Activated CD4-positive, alpha-beta T cell treated with anti-CD3 and anti-CD28 coated beads for 1 hour (primary cell): ENCODE measurements around the gene RASSF5.

Experiments used
- DNase-seq: peaks from one replicate; pipeline ENCODE4 v3.0.0-alpha.2; 2020

RASSF5 gene, protein sequence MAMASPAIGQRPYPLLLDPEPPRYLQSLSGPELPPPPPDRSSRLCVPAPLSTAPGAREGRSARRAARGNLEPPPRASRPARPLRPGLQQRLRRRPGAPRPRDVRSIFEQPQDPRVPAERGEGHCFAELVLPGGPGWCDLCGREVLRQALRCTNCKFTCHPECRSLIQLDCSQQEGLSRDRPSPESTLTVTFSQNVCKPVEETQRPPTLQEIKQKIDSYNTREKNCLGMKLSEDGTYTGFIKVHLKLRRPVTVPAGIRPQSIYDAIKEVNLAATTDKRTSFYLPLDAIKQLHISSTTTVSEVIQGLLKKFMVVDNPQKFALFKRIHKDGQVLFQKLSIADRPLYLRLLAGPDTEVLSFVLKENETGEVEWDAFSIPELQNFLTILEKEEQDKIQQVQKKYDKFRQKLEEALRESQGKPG

DNA sequence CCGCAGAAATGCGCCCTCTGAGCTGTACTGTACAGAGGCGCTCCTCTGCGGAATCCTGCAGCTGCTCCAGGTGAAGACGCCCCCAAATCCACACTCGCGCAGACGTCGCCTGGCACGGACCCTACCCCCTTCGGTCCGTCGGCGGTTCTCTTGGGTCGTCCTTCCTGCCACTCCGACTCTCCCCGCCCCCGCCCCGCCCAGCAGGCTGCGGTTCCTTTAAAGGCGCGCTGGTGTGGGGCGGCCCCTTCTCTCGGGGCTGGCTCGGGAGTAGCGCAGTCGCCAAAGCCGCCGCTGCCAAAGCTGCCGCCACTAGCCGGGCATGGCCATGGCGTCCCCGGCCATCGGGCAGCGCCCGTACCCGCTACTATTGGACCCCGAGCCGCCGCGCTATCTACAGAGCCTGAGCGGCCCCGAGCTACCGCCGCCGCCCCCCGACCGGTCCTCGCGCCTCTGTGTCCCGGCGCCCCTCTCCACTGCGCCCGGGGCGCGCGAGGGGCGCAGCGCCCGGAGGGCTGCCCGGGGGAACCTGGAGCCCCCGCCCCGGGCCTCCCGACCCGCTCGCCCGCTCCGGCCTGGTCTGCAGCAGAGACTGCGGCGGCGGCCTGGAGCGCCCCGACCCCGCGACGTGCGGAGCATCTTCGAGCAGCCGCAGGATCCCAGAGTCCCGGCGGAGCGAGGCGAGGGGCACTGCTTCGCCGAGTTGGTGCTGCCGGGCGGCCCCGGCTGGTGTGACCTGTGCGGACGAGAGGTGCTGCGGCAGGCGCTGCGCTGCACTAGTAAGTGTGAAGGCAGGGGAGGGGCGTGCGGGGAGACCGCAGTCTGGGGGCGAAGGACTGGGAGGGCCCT lies at the start of gene RASSF5:
RASSF5 (plus strand) TSS at position 248 of the 846 bp plus-strand sequence; CDS start at position 320, 72 bp downstream.
- peak; percentile 70 for DNase-seq

DNA sequence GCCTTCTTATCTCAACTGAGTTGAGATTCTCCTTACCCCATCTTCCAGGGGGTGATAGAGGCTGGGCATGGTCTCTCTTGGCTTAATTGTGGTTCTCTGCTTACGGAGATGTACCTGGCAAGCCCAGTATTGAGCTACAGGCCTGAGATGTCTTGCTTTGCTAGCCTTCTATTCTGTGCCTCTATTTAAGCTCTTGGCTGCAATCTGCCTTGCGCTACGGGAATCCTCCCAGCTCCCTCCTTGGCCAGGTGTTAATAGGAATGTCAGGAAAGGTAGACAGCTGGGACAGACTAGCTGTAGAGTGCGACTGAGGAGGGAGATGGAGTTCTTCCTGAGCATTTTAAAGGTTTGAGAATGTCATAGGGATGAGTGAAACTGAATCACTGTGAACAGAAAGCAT lies 47.6 kb upstream of the RASSF5 start:
- no peak for DNase-seq

DNA sequence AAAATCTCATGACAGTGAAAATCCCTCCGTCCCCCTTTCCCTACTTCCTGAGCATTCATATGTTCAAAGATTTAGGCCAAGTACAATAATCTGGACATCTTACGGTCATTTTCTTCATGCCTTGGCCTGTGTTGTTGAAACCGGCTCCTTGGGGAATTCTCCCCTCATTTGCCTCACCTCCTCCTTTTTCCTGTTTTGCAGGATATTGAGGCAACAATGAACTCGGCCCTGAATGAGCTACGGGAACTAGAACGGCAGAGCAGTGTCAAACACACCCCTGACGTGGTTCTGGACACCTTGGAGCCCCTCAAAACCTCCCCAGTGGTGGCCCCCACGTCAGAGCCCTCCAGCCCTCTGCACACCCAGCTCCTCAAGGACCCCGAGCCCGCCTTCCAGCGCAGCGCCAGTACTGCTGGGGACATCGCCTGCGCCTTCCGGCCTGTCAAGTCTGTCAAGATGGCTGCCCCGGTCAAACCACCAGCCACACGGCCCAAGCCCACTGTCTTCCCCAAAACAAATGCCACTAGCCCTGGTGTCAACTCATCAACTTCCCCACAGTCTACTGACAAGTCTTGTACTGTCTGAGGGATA lies 46.4 kb upstream of the RASSF5 start:
- DNase-seq = no peak

DNA sequence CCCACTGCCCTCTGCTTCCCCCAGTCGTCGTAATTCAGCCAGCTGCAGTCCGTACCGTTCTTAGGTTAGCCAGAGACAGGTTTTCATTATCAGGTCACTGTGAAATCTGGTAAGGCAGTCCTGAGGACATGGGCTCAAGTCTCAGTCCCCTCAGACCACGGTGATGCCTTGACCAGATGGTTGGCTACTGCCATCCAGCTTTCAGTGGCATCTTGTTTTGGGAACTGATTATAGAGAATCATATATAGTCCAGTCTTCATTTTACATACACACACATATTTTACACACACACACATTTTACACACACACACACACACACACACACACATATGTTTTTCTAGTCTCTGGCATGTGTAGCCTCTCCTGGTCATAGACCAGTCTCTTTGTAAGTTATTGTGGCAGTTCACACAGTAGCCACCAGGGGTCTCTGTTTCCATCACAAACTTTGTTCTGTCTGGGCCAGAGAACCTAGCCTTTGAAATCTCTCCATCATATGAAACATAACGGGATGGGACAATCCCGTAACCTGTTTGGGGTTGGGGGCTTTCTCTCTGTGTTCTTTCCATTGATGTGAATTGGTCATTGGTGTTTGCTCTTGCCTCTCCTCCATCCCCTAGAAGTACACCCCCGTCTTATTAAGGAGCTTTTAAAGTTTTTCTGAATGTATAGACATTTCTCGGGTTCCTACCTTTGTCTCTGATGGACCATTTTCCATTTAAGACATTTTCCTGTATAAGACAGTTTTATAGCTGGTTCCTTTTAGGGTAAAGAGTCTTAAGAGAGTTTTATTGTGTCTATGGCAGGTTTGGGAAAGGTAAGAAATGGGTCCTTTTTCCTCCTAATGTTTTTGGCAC lies 45.5 kb upstream of the RASSF5 start:
- DNase-seq = peak; percentile 51

DNA sequence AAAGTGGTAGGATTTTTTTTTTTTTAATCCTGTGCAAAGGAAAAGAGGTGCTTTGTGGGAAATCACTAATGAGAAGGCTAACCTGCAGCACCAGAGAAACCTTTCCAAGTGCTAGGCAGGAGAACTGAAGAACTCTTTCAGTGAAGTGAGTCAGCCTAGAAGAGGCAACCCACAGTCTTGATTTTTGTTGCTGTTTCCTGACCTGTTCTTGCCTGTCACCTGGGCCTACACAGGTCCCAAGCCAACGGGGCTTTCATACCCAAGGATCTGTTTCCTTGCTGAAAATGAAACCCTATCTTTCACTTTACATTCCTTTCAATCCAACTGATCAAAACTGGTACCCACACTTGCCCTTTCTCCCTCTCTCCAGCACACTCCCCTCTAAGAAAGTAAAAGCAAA lies 44.2 kb upstream of the RASSF5 start:
- no peak for DNase-seq

DNA sequence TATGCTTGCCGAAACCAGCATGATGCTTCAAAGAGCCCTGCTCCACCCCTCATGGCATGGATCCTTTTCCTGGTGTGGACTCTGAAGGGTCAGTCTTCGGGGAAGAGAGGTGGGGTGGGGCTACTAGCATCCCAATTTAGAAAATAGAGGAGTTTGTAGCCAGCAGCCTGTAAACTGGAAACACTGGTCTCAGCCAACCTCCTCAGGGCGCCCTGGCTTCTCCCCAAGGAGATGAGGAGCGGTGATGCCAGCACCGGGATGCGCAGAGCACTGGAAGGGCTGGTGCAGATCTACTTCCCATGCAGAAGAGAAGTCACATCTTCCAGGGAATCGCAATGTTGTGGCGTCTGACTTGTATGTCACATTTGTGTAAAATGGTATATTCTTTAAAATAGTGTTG lies 43.4 kb upstream of the RASSF5 start:
- no peak for DNase-seq

DNA sequence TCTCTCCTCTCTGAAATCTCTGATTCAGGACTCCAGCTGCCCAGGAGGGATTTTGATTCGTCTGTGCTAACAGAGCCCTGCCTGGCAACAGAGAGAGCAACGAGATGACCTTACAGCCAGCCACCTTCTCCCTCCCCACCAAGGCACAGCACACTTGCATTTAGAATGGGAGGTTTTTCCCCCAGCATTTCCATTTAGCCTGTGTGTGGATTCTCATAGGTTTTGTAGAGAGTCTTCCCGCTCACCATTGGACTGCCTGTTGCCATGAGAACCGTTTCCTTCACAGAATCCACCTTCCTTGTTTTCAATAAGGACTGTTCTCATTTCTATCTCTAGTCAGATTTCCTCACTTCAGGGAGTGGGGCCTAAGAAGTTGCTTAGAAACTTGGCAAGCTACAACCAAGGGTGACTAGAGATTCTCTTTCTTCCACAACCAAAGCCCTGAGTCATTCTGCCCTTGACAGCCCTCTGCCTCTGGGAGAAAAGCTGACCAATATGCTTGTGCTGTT lies 42.8 kb upstream of the RASSF5 start:
- no peak for DNase-seq

DNA sequence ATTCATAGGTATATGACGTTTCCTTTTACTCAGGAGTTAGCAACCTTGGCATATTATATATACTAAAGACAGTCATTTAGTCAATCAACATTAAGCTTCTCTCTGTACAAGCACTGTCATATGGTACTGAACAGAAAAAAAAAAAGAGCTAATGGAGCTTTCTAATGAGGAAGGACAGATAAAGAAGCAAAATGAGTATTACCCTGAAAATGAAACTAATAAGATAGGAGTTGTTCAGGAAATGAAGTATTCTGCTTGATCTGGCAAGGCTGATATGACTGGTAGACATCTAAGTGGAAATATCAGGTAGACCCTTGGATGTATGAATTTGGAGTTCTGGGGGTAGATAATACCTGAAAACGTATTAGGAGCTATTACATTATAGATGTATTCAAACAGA lies 41.4 kb upstream of the RASSF5 start:
- no peak for DNase-seq

DNA sequence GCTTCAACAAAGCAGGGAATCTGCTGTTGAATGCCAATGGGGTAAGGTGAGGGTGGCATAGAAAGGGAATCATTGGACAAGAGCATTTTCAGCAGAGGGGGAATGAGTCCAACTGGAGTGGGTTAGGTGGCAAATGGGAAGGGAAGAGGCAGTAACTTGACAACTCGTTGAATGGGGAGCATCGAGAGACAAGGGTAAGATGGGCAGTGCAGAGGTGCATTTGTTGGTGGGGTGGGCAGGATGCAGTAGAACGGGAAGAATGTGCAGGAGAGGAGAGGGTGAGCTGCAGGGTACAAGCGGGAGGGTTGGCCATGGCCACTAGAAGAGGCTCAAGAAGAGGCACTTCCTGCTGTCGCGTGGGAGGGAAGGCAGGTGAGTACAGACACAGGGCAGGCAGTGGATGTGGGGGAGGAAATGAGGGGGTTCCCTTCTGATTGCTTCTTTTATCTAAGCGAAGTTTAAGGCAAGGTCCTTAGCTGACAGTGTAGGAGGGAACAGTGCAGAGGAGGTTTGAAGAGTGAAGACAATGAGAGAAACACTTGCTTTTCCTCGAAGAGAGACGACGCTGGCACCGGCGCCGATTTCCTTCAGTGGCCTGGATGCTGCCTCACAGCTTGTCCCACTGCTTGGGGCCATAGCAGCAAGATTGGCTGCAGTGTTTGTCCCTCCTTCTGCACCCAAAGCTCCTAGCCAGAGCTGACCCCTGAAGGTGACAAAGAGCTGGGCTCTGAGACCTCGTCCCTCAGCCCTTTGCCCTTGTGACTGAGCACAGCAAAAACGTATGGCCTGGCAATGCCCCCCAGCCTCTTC lies 40.3 kb upstream of the RASSF5 start:
- DNase-seq = no peak

DNA sequence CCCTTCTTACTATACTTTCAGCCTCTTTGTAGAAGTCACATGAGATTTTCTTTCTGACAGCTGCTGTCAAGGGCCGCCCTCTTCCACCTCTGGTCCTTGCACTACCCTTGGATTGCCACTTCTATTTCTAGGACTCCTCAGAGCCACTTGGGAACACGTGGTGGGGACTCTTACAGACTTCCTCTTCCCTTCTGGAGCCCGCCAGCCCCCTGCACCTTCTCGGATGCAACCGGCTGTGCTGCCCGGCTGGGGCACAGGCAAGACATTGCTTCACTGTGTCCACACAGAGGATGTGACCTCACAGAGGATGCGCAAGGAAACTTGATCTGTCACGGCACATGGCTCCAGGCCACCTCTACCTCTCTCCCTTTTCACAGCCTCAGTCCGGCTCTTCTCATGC lies 39.4 kb upstream of the RASSF5 start:
- no peak for DNase-seq

DNA sequence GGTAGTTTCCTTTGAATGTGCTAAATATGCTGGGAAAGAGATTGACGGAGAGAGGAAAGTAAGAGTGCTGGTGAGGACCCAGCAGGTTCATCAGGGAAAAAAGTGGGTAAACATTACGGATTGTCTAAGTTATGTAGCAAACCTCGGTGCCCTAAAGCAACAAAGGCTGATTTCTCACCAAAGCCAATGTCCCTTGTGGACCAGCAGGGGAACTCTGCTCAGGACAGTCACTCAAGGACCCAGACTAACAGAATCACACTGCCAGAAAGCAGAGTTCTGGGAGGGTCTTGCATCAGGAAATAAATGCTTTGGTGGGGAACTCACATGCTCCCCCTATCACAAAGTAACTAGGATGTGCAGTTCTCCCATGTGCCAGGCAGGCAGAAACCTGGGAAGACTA lies 38.8 kb upstream of the RASSF5 start:
- no peak for DNase-seq

DNA sequence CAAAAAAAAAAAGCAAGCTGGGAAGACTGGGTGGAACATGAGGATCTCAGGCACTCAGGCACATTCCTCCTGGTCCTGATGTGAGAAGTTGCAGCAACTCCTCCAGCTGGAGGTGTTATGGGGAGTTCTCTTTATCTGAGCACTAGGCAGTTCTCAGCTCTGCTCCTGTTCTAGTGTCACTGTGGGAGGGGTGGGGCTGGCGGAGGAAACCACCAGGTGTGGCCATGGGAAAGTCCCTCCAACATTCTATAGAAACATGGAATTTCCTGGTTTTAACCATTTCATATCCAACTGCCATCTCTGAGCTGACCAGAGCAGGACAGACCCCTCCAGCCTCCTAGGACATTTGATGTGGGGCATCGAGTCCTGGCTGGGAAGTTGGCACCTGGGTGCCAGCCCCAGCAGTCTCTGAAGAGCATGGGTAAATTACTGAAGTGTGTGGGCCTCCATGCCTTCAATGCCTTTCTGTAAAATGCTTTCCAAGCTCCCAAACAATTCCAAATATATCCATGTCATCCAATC lies 37.9 kb upstream of the RASSF5 start:
- DNase-seq = no peak

DNA sequence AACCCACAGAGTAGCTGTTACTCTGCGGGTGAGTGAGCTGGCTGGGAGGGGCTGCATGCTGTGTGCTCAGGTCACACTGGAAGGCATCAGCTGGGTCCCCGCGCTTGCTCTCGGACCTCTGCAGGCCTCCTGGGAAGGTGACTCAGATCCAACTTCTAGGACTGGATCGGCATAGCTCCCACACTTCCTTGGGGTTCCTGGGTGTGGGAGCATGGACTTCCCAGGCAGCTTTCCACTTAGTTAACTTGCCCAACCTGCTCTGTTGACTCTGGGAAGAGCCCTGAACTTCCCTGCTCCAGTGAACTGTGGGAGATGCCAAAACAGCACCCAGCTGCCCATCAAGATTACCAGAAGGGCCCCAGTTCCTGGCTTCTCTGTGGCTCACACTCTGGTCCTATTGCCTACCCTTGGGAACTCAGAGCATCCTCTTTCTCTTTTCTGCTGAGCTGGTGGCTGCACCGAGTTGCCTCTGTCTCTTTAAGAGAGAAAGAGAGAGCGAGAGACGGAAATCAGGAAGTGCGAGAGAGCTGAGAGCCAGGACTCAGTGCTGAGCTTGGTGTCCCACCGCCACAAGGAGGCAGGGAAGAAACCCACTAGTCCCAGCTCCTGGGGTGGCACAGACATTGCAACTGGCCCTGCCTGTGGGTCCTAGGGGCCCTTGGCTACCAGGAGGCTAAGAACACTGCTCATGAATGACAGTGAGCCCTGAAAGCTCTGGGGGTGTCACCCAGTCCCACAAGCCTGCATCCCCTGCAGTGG lies 37.2 kb upstream of the RASSF5 start, which contains the start of gene IKBKE:
IKBKE (plus strand) TSS at position 544 of the 759 bp plus-strand sequence. CDS start 2,752 bp downstream, outside the sequence.
- no peak for DNase-seq

DNA sequence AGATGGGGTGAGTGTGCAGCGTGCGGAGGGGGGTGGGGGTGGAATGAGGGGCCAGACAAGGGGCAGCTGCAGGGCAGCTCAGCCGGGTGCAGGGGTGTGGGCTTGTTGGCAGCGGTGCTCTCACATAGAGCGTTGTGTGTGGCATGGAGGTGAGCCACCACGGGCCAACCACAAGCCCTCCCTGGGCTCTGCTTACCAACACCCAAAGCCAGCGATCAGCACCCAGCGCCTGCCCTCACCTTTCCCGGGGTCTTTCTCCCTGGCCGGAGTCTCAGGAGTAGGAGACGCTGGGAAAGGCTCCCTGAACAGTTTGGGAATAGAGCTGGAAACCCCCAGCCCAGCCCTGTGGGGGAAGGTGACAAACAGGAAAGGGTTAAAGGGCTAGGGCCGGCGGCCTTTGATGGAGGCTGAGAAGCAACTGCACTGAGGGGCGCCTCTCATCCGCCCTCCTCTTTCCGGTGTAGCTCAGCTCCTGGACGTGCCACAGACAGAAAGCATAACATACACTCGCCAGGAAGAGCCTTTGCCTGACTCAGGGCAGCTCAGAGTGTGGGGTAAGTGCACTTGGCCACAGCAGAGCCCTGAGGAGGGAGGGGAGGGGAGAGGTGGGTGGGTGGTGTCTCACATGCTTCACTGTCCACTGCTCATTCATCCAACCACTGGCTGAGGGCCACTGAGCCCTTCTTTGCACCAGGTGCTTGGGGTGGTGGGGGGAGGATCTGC lies 36.5 kb upstream of the RASSF5 start:
- no peak for DNase-seq

DNA sequence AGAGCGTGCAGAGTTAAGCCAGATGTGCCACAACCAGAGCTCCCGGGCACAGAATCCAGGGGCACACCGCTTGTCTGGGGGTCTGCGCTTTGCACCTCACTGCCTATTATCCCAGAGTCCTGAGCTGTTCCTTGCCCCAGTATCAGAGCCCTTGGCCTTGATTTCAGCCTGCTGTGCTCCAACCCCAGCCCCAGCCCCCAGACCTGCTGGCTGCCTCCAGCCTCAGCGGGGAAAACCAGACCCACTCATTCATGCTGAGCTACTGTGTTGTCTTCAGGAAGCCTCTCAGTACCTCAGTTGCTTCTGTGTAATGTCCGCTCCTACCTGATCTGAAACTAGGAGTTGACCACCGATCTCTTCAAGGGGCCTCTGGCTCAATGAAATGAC lies 35.9 kb upstream of the RASSF5 start:
- no peak for DNase-seq

DNA sequence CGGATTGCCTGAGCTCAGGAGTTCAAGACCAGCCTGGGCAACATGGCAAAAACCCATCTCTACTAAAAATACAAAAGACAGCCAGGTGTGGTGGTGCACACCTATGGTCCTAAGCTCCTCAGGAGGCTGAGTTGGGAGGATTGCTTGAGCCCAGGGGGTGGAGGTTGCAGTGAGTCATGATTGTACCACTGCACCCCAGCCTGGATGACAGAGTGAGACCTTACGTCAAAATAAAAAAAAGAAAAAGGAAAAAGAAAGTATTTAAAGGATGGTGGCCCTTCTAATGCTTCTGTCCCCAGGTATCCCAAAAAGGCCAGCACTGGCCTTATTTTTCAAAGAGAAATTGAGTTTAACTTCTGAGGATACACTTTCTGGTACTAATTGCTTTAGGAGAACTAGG lies 35.3 kb upstream of the RASSF5 start:
- DNase-seq = no peak

DNA sequence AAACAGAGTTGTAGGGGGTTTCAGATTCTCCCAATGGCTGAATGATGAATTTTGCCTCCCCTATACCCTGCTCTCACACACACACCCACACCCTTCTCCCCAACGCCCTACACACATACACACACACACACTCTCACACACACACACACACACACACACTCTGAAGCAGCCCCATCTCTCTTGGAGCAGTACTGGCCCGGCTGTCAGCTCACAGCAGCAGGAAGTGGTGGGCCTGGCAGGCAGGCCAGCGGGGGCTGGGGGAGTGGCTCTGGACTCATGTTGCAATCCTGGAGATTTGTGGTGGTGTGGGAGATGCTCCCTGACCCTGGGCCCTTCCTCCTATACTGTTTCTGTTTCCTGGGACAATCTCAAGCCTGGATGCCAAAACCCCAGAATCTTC lies 34.9 kb upstream of the RASSF5 start:
- DNase-seq = no peak

DNA sequence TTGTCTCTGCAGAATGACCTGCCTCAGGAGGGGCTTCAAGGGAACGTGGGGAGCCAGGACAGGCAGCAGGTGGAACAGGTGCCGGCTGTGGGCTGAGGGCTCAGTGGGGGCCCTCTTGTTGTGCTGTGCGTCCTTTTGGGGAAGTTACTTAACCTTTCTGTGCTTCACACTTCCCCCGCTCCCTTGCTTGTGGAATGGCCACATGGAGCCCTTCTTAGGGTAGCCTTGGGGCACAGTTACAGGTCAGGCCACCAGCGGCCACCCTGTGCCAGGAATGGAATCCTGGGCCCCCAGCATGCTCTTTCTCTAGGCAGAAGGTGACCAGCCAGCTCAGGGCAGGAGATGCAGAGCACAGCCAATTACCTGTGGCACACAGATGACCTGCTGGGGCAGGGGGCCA lies 34.4 kb upstream of the RASSF5 start:
- DNase-seq = no peak

DNA sequence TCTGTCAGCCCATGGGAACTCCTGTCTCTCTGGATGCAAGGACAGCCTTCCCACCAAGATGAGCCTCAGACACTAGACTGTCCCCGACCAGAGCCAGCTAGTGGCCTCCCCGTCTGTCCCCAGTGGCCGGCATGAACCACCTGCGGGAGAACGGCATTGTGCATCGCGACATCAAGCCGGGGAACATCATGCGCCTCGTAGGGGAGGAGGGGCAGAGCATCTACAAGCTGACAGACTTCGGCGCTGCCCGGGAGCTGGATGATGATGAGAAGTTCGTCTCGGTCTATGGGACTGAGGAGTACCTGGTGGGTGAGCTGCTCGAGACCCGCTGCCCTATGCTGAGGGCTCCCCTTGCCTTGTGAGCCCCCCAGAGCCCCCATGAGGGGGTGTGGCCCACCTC lies 31.3 kb upstream of the RASSF5 start:
- DNase-seq = no peak

DNA sequence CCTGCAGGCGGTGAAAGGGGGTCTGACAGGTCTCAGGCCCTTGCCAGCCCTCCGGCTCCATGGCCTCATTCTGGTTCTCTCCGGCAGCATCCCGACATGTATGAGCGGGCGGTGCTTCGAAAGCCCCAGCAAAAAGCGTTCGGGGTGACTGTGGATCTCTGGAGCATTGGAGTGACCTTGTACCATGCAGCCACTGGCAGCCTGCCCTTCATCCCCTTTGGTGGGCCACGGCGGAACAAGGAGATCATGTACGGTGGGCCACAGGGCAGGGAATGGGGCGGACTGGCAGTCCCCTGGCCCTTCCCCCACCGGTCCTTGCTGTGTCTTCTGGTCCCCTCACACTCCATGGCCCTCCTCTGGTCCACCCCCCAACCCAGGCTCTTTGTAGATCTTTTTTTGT lies 30.7 kb upstream of the RASSF5 start:
- DNase-seq = no peak
